ENCODE results near the gene GALR2.
A peak's percentile ranks its signal among the peaks of the same experiment; 100 is the strongest.

The GALR2 gene

GRCh38 chr17:76086384-76086783, 11.8 kb downstream of the GALR2 start:
- TF ChIP-seq BACH2 (CRISPR knock-in tag; IDR thresholded peaks at IDR 0.05; ENCODE audit: borderline replicate concordance) (no peak), ISL1 (CRISPR knock-in tag; IDR thresholded peaks at IDR 0.05) (no peak), CSRNP3 (CRISPR knock-in tag; IDR thresholded peaks at IDR 0.05) (no peak), TOX (CRISPR knock-in tag; IDR thresholded peaks at IDR 0.05; ENCODE audit: borderline replicate concordance) (no peak), ZFP30 (CRISPR knock-in tag; IDR thresholded peaks at IDR 0.05) (no peak), POU6F1 (CRISPR knock-in tag; IDR thresholded peaks at IDR 0.05; ENCODE audit: borderline replicate concordance, low read depth) (no peak), TSHZ2 (CRISPR knock-in tag; IDR thresholded peaks at IDR 0.05) (no peak), TCF4 (CRISPR knock-in tag; IDR thresholded peaks at IDR 0.05; ENCODE audit: borderline replicate concordance) (no peak), PPARA (CRISPR knock-in tag; IDR thresholded peaks at IDR 0.05; ENCODE audit: borderline replicate concordance) (no peak)
- ATAC-seq, result no peak

GRCh38 chr17:76087531-76087930, 12.9 kb downstream of the GALR2 start:
- no peak for ATAC-seq
- no peak for TF ChIP-seq ARNTL (CRISPR knock-in tag; IDR thresholded peaks at IDR 0.05; ENCODE audit: borderline replicate concordance, low read depth)
- TF ChIP-seq ZNF565 (CRISPR knock-in tag; conservative IDR thresholded peaks at IDR 0.05; ENCODE audit: low read depth), result no peak
- no peak for TF ChIP-seq RARB (CRISPR knock-in tag; IDR thresholded peaks at IDR 0.05)
- no peak for TF ChIP-seq SNAI2 (CRISPR knock-in tag; IDR thresholded peaks at IDR 0.05)
- no peak for TF ChIP-seq POU6F1 (CRISPR knock-in tag; IDR thresholded peaks at IDR 0.05; ENCODE audit: borderline replicate concordance, low read depth)
- TF ChIP-seq ZC3H10 (CRISPR knock-in tag; IDR thresholded peaks at IDR 0.05), result no peak
- no peak for TF ChIP-seq ZFP30 (CRISPR knock-in tag; IDR thresholded peaks at IDR 0.05)
- TF ChIP-seq ZNF8 (CRISPR knock-in tag; IDR thresholded peaks at IDR 0.05), result no peak
- TF ChIP-seq TSHZ2 (CRISPR knock-in tag; IDR thresholded peaks at IDR 0.05), result no peak
- TF ChIP-seq ZNF70 (CRISPR knock-in tag; IDR thresholded peaks at IDR 0.05), result no peak
- no peak for TF ChIP-seq ISL1 (CRISPR knock-in tag; IDR thresholded peaks at IDR 0.05)

GRCh38 chr17:76088041-76088867, 13.7 kb downstream of the GALR2 start:
- peak; percentile 17; the same call in 2 of the 3 replicates for ATAC-seq
- TF ChIP-seq PPARA (CRISPR knock-in tag; IDR thresholded peaks at IDR 0.05; ENCODE audit: borderline replicate concordance) (no peak), OSR1 (CRISPR knock-in tag; IDR thresholded peaks at IDR 0.05) (no peak), ZFP3 (CRISPR knock-in tag; IDR thresholded peaks at IDR 0.05) (no peak), ISL1 (CRISPR knock-in tag; IDR thresholded peaks at IDR 0.05) (no peak), PATZ1 (CRISPR knock-in tag; IDR thresholded peaks at IDR 0.05; ENCODE audit: borderline replicate concordance) (no peak), ZC3H10 (CRISPR knock-in tag; IDR thresholded peaks at IDR 0.05) (no peak), ZNF565 (CRISPR knock-in tag; conservative IDR thresholded peaks at IDR 0.05; ENCODE audit: low read depth) (no peak), POU6F1 (CRISPR knock-in tag; IDR thresholded peaks at IDR 0.05; ENCODE audit: borderline replicate concordance, low read depth) (no peak)
